IMR-90 (cell line): ENCODE results near the gene PFKFB2. TPM values are rescaled to one million over a fixed set of nuclear protein-coding genes. Genes with fewer than 3 reads are reported as not detected.

Experiments
- ATAC-seq: fragments of 200-7000 bp; cut with Tn5 transposase; 2 replicates; pipeline ENCODE4 v1.9.1; 2020; ENCODE audit warnings: low read depth, mild to moderate bottlenecking, moderate library complexity
- BruUV-seq: library from RNA; stranded (reverse); fragments of 400-500 nt; replicated peaks from 2 replicates; lab custom pipeline; 2021; lab: Mats Ljungman, UMichigan
- CTCF ChIA-PET: fragments of 300-600 bp; formaldehyde crosslinking; extraction: SDS; loops from one replicate; lab custom pipeline; 2021; ENCODE audit warnings: antibody characterized with exemption; lab: Yijun Ruan, JAX
- POLR2A ChIA-PET: fragments of 300-600 bp; sonication (Branson Sonifier 250); formaldehyde crosslinking; loops from one replicate; lab custom pipeline; 2022; ENCODE audit warnings: antibody characterized with exemption; ENCODE audit not compliant: unreplicated experiment; lab: Charles Lee
- DNase-seq: peaks from one replicate; pipeline ENCODE4 v3.0.0; 2013
- H2AFZ ChIP-seq: replicated peaks from 2 replicates; pipeline ENCODE3; 2013; ENCODE audit warnings: low read length, mild to moderate bottlenecking; ENCODE audit not compliant: poor library complexity
- H2AK5ac ChIP-seq: 2 replicates; pipeline ENCODE4 v1.6.1; 2013; ENCODE audit warnings: low read depth, low read length, inconsistent platforms
- H2AK9ac ChIP-seq: replicated peaks from 2 replicates; pipeline ENCODE3; 2013; ENCODE audit warnings: mild to moderate bottlenecking, low read depth, low read length, moderate library complexity; ENCODE audit not compliant: poor library complexity
- H2BK120ac ChIP-seq: 2 replicates; pipeline ENCODE4 v1.6.1; 2013; ENCODE audit warnings: low read depth, low read length, inconsistent platforms
- H2BK15ac ChIP-seq: 3 replicates; pipeline ENCODE4 v1.6.1; 2013; ENCODE audit warnings: low read depth, low read length, inconsistent platforms
- H2BK20ac ChIP-seq: 2 replicates; pipeline ENCODE4 v1.6.1; 2013; ENCODE audit warnings: low read depth, mild to moderate bottlenecking, inconsistent platforms, low read length, moderate library complexity
- H2BK5ac ChIP-seq: 2 replicates; pipeline ENCODE4 v1.6.1; 2013; ENCODE audit warnings: mild to moderate bottlenecking, low read depth, low read length, inconsistent platforms; ENCODE audit not compliant: poor library complexity, severe bottlenecking
- H3K14ac ChIP-seq: replicated peaks from 2 replicates; pipeline ENCODE4 v1.6.1; 2013; ENCODE audit warnings: low read depth, low read length, inconsistent platforms
- H3K18ac ChIP-seq: 2 replicates; pipeline ENCODE4 v1.6.1; 2013; ENCODE audit warnings: low read depth, low read length, control low read depth
- H3K23ac ChIP-seq: 2 replicates; pipeline ENCODE4 v1.6.1; 2013; ENCODE audit warnings: low read depth, low read length, inconsistent platforms
- H3K27ac ChIP-seq: 2 replicates; pipeline ENCODE4 v1.5.1; 2013; ENCODE audit warnings: mild to moderate bottlenecking, control low read depth, low read length; ENCODE audit not compliant: insufficient read depth
- H3K27me3 ChIP-seq: 2 replicates; pipeline ENCODE4 v1.6.1; 2013; ENCODE audit warnings: low read length; ENCODE audit not compliant: control insufficient read depth, insufficient read depth
- H3K36me3 ChIP-seq: 2 replicates; pipeline ENCODE4 v1.6.1; 2013; ENCODE audit warnings: low read length, mixed read lengths; ENCODE audit not compliant: control insufficient read depth, insufficient read depth
- H3K4ac ChIP-seq: 2 replicates; pipeline ENCODE4 v1.6.1; 2013; ENCODE audit warnings: low read depth, low read length, inconsistent platforms
- H3K4me1 ChIP-seq: 2 replicates; pipeline ENCODE4 v1.6.1; 2013; ENCODE audit warnings: low read length, mixed read lengths; ENCODE audit not compliant: control insufficient read depth, insufficient read depth
- H3K4me2 ChIP-seq: 2 replicates; pipeline ENCODE4 v1.6.1; 2013; ENCODE audit warnings: low read depth, mild to moderate bottlenecking, control low read depth, low read length, moderate library complexity
- H3K4me3 ChIP-seq: 2 replicates; pipeline ENCODE4 v1.5.1; 2013; ENCODE audit warnings: low read depth, mild to moderate bottlenecking, control low read depth, low read length, moderate library complexity; ENCODE audit not compliant: insufficient read depth
- H3K56ac ChIP-seq: 2 replicates; pipeline ENCODE4 v1.6.1; 2013; ENCODE audit warnings: low read length, inconsistent platforms; ENCODE audit not compliant: insufficient read depth; ENCODE audit errors: extremely low read depth
- H3K79me1 ChIP-seq, 2 experiments: 2 replicates each; pipeline ENCODE4 v1.6.1; 2013; ENCODE audit warnings: low read length in 2 of 2, inconsistent platforms in 1 of 2, low read depth in 1 of 2
- H3K9ac ChIP-seq: 2 replicates; pipeline ENCODE4 v1.6.1; 2013; ENCODE audit warnings: low read depth, low read length, control low read depth
- H3K9me1 ChIP-seq: 2 replicates; pipeline ENCODE4 v1.6.1; 2013; ENCODE audit warnings: low read length, inconsistent platforms; ENCODE audit not compliant: insufficient read depth
- H3K9me3 ChIP-seq: 2 replicates; pipeline ENCODE4 v1.6.1; 2013; ENCODE audit warnings: low read length; ENCODE audit not compliant: control insufficient read depth, insufficient read depth
- H4K20me1 ChIP-seq: 2 replicates; pipeline ENCODE4 v1.6.1; 2013; ENCODE audit warnings: low read length, inconsistent platforms; ENCODE audit not compliant: insufficient read depth
- H4K5ac ChIP-seq: 2 replicates; pipeline ENCODE4 v1.6.1; 2013; ENCODE audit warnings: mild to moderate bottlenecking, low read depth, low read length, control low read depth
- H4K8ac ChIP-seq, 2 experiments: 2 replicates each; pipeline ENCODE4 v1.6.1; 2013; ENCODE audit warnings: low read depth in 2 of 2, low read length in 2 of 2, control low read depth in 1 of 2, inconsistent platforms in 1 of 2
- H4K91ac ChIP-seq: 2 replicates; pipeline ENCODE4 v1.6.1; 2013; ENCODE audit warnings: low read depth, low read length, inconsistent platforms; ENCODE audit not compliant: insufficient read depth
- CHD1 ChIP-seq: IDR thresholded peaks from 2 replicates; pipeline ENCODE4 v1.6.1; 2012; ENCODE audit warnings: low read depth, low read length, improper control_type of control experiment
- FOS ChIP-seq: fragments of 150-350 bp; IDR thresholded peaks from 2 replicates; pipeline ENCODE4 v1.6.1; 2016; ENCODE audit warnings: low read depth, low read length
- MAZ ChIP-seq: IDR thresholded peaks from 2 replicates; pipeline ENCODE4 v1.6.1; 2012; ENCODE audit warnings: low read depth, mild to moderate bottlenecking, low read length, improper control_type of control experiment, moderate library complexity, borderline replicate concordance
- WGBS, 2 experiments: methylation state at CpG; one replicate each; pipeline versions ENCODE4 v1.1.5 to v1.1.7; 2013; ENCODE audit warnings: missing lambda C conversion rate in 2 of 2; ENCODE audit not compliant: insufficient read length in 1 of 2; ENCODE audit errors: extremely low coverage in 2 of 2; 5-methylcytosine and 5-hydroxymethylcytosine counted together
- dilution Hi-C: fragments of 300-500 bp; cut with HindIII; formaldehyde crosslinking; loops from one replicate; pipeline ENCODE4 v1.14.3; 2018; ENCODE audit warnings: low sequenced_read_pairs; ENCODE audit not compliant: unreplicated experiment
- in situ Hi-C: fragments of 300-500 bp; cut with MboI; formaldehyde crosslinking; loops from 3 replicates; pipeline ENCODE4 v1.14.3; 2019; ENCODE audit warnings: low sequenced_read_pairs, inconsistent platforms, mixed read lengths
- intact Hi-C: fragments of 100-400 bp; cut with micrococcal nuclease; formaldehyde crosslinking; loops from 2 replicates; pipeline ENCODE4 v1.10.0; 2022
- polyA plus RNA-seq, 3 experiments: library from polyadenylated mRNA; depleted of rRNA; stranded (reverse); fragments of >200 nt; gene quantifications; 2 replicates each; pipeline ENCODE4 v1.2.3, GENCODE V29; 2012; ENCODE audit warnings: low replicate concordance in 1 of 3
- total RNA-seq: library from RNA; depleted of rRNA; stranded (reverse); fragments of >200 nt; gene quantifications from 2 replicates; pipeline ENCODE4 v1.2.3, GENCODE V29; 2012

Gene PFKFB2
- total and polyA plus RNA-seq, 2 of the 4 experiments (the other 2 are of a cell fraction): 0.62 to 1.3 TPM

GRCh38 chr1:207031632-207032264 is 21.3 kb upstream of the PFKFB2 start:
- no peaks in the 10 kb centered on the region for H4K20me1 ChIP-seq
- H3K27ac ChIP-seq: no peak overlapping the region
- H3K9me3 ChIP-seq: no peaks in the 10 kb centered on the region
- no peaks in the 10 kb centered on the region for H3K4me1 ChIP-seq
- H3K4me2 ChIP-seq: no peak overlapping the region
- no peak overlapping the region for H3K23ac ChIP-seq
- no peak overlapping the region for H2AK5ac ChIP-seq
- no peak overlapping the region for H3K4ac ChIP-seq
- dilution Hi-C loops: no loop called here
- H3K79me1 ChIP-seq: no peaks in the 10 kb centered on the region
- H2AK9ac ChIP-seq: no peak overlapping the region
- TF ChIP-seq MAZ: no peak
- no peak for TF ChIP-seq FOS
- no peak for TF ChIP-seq CHD1
- H3K56ac ChIP-seq: no peak overlapping the region
- no peak overlapping the region for H3K14ac ChIP-seq
- H2BK15ac ChIP-seq: no peak overlapping the region
- POLR2A ChIA-PET: interaction anchor here (0.7 kb wide), 1 partner anchor 12 kb away, joined by 3 read pairs; no protein-coding TSS in a partner anchor
- no peak for DNase-seq
- no peak overlapping the region for H2AFZ ChIP-seq
- no peak for ATAC-seq
- H4K5ac ChIP-seq: no peak overlapping the region
- no peak overlapping the region for H3K4me3 ChIP-seq
- intact Hi-C loops: no loop called here
- no peak overlapping the region for H2BK120ac ChIP-seq
- in situ Hi-C loops: no loop called here
- no peak overlapping the region for H4K91ac ChIP-seq
- H3K9ac ChIP-seq: no peak overlapping the region
- H4K8ac ChIP-seq: no peak overlapping the region
- H2BK20ac ChIP-seq: no peak overlapping the region
- H3K27me3 ChIP-seq: peaks cover 10% of the 10 kb centered on the region
- H2BK5ac ChIP-seq: no peak overlapping the region
- peaks cover 6% of the 10 kb centered on the region; the same call in 1 of the 2 replicates for H3K9me1 ChIP-seq
- WGBS, 2 experiments: 83% methylated on average over 2 of the region's 7 CpGs; no CpG with 5 or more reads in 1 of the 2 experiments
- no peak overlapping the region for H3K18ac ChIP-seq
- H3K36me3 ChIP-seq: no peaks in the 10 kb centered on the region
- CTCF ChIA-PET: no interaction called here
- BruUV-seq: no TSS peak
